HEK293 (cell line): ENCODE data around the gene PPFIA1.

Experiments
- CTCF ChIP-seq: fragments of 450-650 bp; formaldehyde crosslinking; IDR thresholded peaks from 2 replicates; pipeline ENCODE4 v1.5.1; 2016; ENCODE audit warnings: missing biosample characterization, missing genetic modification characterization
- MZF1 ChIP-seq: fragments of 450-650 bp; formaldehyde crosslinking; IDR thresholded peaks from 2 replicates; pipeline ENCODE4 v1.5.1; 2017; ENCODE audit warnings: missing biosample characterization, missing genetic modification characterization, borderline replicate concordance
- PRDM1 ChIP-seq: fragments of 450-650 bp; formaldehyde crosslinking; IDR thresholded peaks from 2 replicates; pipeline ENCODE4; 2016; ENCODE audit warnings: missing biosample characterization, missing genetic modification characterization
- REST ChIP-seq: fragments of 450-650 bp; formaldehyde crosslinking; IDR thresholded peaks from 2 replicates; pipeline ENCODE4 v1.5.1; 2016; ENCODE audit warnings: missing biosample characterization, missing genetic modification characterization
- ZBTB44 ChIP-seq: fragments of 450-650 bp; IDR thresholded peaks from 2 replicates; pipeline ENCODE4 v1.5.1; 2018; ENCODE audit warnings: missing biosample characterization, mild to moderate bottlenecking, missing genetic modification characterization
- ZBTB7A ChIP-seq: fragments of 450-650 bp; formaldehyde crosslinking; IDR thresholded peaks from 2 replicates; pipeline ENCODE4 v1.5.1; 2016; ENCODE audit warnings: low read depth, missing biosample characterization, missing genetic modification characterization
- ZNF184 ChIP-seq: fragments of 450-650 bp; IDR thresholded peaks from 2 replicates; pipeline ENCODE4 v1.5.1; 2018; ENCODE audit warnings: missing biosample characterization, mild to moderate bottlenecking, missing genetic modification characterization
- ZNF23 ChIP-seq: fragments of 450-650 bp; formaldehyde crosslinking; IDR thresholded peaks from 2 replicates; pipeline ENCODE4 v1.5.1; 2016; ENCODE audit warnings: missing biosample characterization, missing genetic modification characterization, borderline replicate concordance
- ZNF274 ChIP-seq, 2 experiments: fragments of 200-500 bp in 1 of 2; fragments of 450-650 bp in 1 of 2; sonication (Bioruptor generic) in 1 of 2; formaldehyde crosslinking in 1 of 2; IDR thresholded peaks; 2 replicates each; pipeline versions ENCODE4 v1.5.1 to v1.6.1; 2014 to 2016; ENCODE audit warnings: borderline replicate concordance in 1 of 2, inconsistent platforms in 1 of 2, low read length in 1 of 2, missing biosample characterization in 1 of 2, missing genetic modification characterization in 1 of 2

DNA sequence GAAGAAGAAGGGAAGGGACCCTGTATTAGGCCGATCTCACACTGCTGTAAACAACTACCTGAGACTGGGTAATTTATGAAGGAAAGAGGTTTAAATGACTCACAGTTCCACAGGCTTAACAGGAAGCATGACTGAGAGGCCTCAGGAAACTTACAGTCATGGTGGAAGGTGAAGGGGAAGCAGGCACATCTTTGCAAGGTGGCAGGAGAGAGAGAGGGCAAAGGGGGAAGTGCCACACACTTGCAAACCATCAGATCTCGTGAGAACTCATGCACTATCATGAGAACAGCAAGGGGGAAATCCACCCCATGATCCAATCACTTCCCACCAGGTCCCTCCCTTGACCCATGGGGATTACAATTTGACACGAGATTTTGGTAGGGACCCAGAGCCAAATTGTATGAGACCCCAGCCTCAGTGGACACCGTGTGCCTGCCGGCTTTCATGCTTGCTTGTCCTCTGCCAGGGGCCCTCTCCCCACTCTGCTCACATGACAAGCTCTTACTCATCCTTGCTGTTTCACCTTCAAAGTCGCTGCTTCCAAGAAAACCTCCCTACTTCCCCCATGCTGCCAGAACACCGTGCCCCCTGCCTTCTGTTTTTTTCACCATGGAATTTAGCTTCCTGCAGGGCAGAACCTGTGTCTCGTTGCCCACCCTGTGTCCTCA lies 23.3 kb upstream of the PPFIA1 start:
- no peak for TF ChIP-seq CTCF (tag by site-specific recombination)
- TF ChIP-seq ZNF184 (tag by site-specific recombination): no peak
- TF ChIP-seq MZF1: no peak
- TF ChIP-seq ZNF274 (IDR thresholded peaks at IDR 0.05; ENCODE audit: low read length): no peak
- TF ChIP-seq ZNF274 (tag by site-specific recombination; IDR thresholded peaks at IDR 0.05; ENCODE audit: borderline replicate concordance): no peak
- no peak for TF ChIP-seq PRDM1 (tag by site-specific recombination)
- TF ChIP-seq ZBTB7A (tag by site-specific recombination): no peak
- no peak for TF ChIP-seq REST (tag by site-specific recombination)
- no peak for TF ChIP-seq ZNF23 (tag by site-specific recombination)
- no peak for TF ChIP-seq ZBTB44 (tag by site-specific recombination)
